GM23338 (cell line): ENCODE results near the gene RNF115.

ENCODE experiments used
- EZH2 ChIP-seq: fragments of 200-600 bp; sonication (generic); IDR thresholded peaks from one replicate; pipeline ENCODE4 v1.8.0; 2017; ENCODE audit warnings: antibody characterized with exemption, mild to moderate bottlenecking, low read depth; ENCODE audit not compliant: unreplicated experiment
- ZNF114 ChIP-seq: fragments of 250-450 bp; sonication (Bioruptor Pico); IDR thresholded peaks from 2 replicates; pipeline ENCODE4 v1.5.0; 2020; ENCODE audit warnings: mild to moderate bottlenecking, moderate library complexity
- TF ChIP-seq, protein P1 (sequence below), 2 experiments: fragments of 200-600 bp in 1 of 2; sonication (generic) in 1 of 2; conservative IDR thresholded peaks; 2 replicates each; pipeline versions ENCODE4 v1.5.1 to v1.6.1; 2016 to 2017; ENCODE audit warnings: antibody characterized with exemption in 2 of 2, low read depth in 2 of 2, mild to moderate bottlenecking in 2 of 2, moderate library complexity in 1 of 2

DNA sequence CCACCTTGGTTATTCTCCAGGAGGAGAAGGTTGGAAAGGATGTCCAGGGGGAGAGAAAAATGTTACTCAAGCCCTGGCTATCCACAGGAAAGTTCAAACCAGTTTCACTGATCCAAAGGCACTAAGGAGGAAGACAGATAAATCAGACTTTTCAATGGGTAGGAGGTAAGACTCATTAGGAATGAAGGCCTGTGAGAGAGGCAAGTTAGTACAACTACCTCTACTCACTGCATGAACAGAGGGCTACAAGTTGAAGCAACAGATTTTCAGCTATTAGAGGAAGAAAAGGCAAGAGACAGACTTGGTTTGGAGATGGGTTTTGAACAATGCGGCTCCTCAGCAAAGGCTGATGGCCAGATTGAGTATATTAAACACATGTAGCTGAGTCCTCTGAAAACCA lies 87.7 kb downstream of the RNF115 start:
- TF ChIP-seq EZH2 (no peak), ZNF114 (CRISPR knock-in tag) (no peak)
- TF ChIP-seq, protein P1, sequence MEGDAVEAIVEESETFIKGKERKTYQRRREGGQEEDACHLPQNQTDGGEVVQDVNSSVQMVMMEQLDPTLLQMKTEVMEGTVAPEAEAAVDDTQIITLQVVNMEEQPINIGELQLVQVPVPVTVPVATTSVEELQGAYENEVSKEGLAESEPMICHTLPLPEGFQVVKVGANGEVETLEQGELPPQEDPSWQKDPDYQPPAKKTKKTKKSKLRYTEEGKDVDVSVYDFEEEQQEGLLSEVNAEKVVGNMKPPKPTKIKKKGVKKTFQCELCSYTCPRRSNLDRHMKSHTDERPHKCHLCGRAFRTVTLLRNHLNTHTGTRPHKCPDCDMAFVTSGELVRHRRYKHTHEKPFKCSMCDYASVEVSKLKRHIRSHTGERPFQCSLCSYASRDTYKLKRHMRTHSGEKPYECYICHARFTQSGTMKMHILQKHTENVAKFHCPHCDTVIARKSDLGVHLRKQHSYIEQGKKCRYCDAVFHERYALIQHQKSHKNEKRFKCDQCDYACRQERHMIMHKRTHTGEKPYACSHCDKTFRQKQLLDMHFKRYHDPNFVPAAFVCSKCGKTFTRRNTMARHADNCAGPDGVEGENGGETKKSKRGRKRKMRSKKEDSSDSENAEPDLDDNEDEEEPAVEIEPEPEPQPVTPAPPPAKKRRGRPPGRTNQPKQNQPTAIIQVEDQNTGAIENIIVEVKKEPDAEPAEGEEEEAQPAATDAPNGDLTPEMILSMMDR (conservative IDR thresholded peaks at IDR 0.05; ENCODE audit: low read depth in 2 of 2): no peak
